HG02943 (cell line): Measurements from ENCODE around the gene BNIP5.

ENCODE experiments used
- ATAC-seq: cut with Tn5 transposase; IDR thresholded peaks from one replicate; pipeline ENCODE4 v1.9.1; 2021; ENCODE audit warnings: mild to moderate bottlenecking, low read depth, moderate library complexity; ENCODE audit not compliant: unreplicated experiment

The BNIP5 gene

DNA sequence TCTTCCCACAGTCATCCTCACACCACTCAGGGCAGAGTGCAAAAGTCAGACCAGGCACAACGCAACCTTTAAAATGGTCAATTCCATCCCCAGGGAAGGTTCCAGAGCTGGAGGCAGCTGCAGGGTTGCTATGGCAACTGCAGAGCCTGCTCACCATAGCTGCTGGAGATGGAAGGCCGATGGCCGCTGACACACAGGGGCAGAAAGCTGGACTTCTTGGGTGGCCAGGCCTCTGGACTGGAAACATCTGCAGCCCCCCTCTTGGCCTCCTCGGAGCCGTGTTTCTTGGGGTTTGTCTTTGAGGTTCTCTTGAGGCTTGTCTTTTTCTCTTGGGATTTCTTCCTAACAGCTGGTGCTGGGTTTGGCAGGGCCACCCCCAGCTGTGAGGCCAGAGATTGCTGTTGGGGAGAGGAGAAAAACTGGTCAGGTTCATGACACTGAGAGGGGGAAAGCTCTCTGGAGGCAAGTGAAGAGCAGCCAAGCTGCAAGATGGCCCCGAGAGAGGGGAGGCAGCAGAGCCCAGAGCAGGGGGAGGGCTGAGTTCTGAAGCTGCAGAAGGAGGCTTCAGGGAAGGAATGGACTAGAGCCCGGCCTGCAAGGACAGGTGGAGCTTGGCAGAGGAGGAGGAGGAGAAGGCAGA is 10.2 kb downstream of the BNIP5 start:
- no peak for ATAC-seq

DNA sequence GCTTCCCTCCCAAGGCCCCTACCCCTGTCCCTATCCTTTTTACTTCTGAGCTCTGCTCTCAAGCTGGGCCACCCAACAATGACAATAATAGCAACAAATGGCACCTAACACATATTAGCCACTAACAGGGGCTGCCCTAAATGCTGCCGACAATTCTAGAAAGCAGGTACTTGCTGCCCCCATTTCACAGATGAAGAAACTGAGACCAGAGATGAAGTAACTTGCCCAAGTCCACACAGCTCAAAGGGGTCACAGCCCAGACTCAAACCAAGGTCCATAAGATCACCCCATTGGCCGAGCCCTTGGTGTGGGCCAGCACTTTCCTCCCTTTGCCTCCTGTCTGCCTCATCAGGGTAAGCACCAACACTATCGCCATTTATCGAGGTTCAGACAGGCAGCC is 12.0 kb downstream of the BNIP5 start:
- no peak for ATAC-seq

GRCh38 chr6:36324191-36324590 is 12.5 kb downstream of the BNIP5 start:
- no peak for ATAC-seq

DNA sequence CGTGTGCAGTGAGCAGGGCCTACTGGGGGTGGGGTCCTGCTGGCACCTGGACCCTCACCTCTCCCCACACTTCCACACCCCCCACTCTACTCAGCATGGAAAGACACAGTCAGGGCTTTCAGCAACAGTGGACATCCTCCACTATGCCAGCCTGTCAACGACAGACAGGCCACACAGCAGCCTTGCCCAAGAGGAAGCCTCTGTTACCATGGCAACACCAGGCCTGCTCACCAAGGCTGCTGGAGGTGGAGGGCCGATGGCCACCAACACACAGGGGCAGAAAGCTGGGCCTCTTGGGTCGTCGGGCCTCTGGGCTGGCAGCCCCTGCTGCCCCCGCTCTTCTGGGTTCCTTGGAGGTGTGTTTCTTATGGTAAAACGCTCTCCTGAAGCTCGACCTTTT is 13.6 kb downstream of the BNIP5 start:
- no peak for ATAC-seq

DNA sequence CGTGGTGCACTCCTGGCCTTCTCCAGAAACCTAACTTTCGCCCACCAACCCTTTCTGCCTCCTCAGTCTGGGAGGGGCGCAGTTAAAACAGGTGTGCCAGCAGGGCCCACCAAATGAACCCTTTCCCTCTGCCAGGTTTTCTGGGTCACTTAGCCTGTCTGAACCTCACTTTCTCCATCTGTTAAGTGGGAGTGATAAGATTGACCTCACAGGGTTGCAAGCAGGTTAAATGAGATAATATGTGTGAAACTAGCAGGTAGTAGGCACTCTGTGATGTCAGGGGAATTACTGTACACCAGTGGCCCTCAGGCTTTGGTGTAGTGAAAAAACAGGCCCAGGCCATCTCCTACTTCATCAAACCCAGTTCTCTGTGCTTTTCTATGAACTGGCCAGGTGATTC is 14.1 kb downstream of the BNIP5 start:
- no peak for ATAC-seq

GRCh38 chr6:36320475-36320874 is 16.2 kb downstream of the BNIP5 start:
- no peak for ATAC-seq

DNA sequence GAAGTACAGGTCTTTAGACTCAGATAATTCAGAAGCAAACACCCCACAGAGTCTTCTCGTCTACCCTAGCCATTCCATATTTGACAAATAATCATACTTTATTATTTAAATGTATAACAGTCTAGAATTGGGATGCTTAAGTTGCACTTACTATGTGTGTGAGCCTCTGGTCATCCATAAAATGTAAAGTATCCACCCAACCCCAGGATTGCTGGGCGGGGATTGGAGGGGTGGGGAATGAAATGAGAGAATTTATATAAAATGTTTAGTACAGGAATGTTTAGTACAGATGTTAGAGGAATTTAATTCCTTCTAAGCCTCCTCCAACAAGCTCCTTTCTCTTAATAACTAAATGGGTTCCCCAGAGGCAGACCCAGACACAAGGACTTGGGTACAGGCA is 16.9 kb downstream of the BNIP5 start:
- ATAC-seq, result no peak

DNA sequence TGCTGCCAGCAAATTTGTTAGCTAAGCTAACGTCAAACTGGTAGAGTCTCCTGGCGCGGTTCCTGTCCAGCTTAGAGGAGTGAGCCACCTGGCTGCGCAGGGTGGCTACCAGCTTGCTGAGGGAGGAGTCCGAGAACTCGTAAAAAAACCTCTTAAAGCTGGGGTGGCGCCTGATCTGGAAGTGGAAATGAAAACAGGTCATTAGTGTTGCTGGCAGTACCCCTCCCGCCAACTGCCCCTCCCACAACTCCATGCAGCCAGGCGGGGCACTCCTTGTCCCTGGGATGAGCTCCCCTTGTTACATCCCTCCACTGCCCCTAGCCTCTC is 17.3 kb downstream of the BNIP5 start:
- ATAC-seq, result no peak

DNA sequence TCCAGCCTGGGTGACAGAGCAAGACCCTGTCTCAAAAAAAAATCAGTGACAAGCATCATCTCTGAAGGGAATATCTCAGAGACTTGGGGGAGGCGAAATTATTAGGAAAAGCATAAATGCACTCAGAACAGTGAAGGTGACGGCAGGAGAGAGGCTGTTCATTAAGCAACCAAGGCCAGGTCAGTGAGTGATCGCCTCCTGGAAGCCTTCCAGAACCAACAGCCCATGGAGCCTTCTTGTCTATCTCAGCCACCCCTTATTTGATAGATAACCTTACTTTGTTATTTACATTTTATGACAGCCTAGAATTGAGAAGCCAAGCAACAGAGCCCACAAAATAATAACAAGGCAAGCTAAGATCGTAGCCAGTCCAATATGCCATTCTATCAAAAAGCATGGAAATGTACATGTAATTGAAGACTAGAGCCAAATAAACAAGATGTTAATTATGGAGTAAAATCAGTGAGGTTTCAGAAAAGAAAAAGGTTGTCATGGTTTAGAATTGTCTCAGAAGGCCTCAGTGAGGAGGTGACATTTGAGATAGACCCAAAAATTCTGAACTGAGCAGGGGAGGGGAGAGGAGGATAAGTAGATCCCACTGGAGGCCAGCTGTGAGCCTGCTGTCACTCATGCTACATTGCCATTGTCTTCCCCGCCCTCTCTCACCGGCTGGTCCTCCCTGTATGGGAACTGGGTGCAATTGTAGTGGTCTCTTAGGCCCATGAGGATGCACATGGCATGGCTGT is 17.8 kb downstream of the BNIP5 start:
- ATAC-seq, result no peak

- ATAC-seq, result no peak
Measured at GRCh38 chr6:36317623-36318022, 19.1 kb downstream of the BNIP5 start.

GRCh38 chr6:36315921-36316320 is 20.8 kb downstream of the BNIP5 start:
- ATAC-seq, result no peak

GRCh38 chr6:36314221-36315014 is 22.3 kb downstream of the BNIP5 start:
- ATAC-seq, result no peak

DNA sequence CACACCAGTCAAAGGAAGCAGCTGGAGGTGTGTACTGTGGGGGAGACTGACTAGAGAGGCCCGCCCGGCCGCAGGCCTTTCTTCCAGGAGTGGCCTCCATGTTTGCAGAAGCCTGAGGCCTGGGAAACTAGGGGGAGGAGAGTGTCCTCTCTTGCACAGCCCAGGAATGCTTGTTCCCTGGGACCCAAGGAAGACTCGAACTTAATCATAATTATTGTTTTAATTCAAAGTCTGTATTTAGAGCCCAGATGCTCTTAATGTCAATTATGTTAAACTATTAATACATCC is 23.1 kb downstream of the BNIP5 start:
- no peak for ATAC-seq

- ATAC-seq, result no peak
Measured at GRCh38 chr6:36312854-36313648, 23.6 kb downstream of the BNIP5 start.

DNA sequence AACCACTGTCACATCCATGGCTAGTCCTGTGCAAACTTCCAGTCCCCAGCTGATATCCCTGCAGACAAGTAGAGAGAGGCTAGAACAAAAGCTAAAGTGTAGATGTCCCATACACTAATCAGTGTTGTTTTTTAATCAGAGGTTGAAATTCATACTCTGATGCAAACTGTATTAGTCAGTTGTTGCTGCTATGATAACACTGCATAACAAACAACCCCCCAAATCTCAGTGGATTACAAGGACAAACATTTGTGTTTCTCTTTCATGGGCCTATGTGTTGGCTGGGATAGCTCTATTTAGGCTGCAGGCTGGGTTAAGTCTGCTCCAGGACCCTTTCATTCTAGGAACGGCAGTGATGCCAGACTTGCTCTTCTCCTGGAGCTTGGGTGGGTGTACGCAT is 26.8 kb downstream of the BNIP5 start:
- no peak for ATAC-seq

GRCh38 chr6:36309203-36309602 is 27.5 kb downstream of the BNIP5 start:
- no peak for ATAC-seq

DNA sequence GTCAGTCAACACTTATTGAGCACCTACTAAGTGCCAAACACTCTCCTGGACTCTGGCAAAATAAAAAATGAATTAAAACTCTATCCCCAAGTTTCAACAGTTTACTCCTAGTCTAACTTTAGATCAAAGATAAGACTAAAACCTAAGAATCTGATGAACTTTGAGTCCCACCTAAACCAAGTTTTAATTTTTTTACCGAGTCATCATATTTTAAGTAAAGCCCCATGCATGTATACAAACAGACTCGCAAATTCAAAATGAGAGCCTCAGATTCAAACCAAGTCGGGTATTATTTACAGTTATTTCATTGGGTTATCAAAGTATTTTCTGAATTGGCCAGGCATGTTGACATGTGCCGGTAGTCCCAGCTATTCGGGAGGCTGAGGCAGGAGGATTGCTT is 28.2 kb downstream of the BNIP5 start:
- ATAC-seq, result no peak

DNA sequence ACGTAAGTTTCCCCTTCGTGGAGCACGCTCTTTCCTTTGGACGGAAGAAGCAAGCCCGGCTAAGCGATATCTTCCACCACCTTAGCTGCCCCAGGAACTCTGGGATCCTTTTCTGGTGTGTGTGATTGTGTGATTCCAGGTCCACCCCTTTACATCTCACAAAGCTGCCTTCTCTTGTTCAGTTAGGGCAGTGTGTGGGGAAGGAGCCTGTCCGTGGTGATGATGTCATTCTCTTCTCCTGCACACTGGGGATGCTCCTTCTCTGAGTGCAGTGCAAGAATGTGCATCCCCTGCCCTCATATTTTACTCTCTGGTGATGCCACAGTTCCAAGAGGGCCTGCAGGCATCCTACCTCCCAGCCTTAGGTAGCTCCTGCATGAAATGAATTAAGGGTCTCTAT is 30.3 kb downstream of the BNIP5 start:
- ATAC-seq, result no peak

DNA sequence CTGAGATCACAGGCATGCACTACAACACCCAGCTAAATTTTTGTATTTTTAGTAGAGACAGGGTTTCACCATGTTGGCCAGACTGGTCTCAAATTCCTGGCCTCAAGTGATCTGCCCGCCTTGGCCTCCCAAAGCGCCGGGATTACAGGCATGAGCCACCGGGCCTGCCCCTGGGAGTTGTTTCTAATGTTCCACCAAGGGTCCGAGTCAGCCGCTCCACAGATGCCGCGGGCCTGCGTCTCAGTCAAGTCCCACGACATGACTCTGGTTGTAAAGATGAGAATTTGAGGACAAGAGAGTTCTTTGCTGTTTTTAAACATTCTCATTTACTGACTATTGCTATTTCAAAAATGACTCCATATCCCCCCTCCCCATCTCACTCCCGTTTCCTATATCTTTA is 30.8 kb downstream of the BNIP5 start:
- no peak for ATAC-seq

DNA sequence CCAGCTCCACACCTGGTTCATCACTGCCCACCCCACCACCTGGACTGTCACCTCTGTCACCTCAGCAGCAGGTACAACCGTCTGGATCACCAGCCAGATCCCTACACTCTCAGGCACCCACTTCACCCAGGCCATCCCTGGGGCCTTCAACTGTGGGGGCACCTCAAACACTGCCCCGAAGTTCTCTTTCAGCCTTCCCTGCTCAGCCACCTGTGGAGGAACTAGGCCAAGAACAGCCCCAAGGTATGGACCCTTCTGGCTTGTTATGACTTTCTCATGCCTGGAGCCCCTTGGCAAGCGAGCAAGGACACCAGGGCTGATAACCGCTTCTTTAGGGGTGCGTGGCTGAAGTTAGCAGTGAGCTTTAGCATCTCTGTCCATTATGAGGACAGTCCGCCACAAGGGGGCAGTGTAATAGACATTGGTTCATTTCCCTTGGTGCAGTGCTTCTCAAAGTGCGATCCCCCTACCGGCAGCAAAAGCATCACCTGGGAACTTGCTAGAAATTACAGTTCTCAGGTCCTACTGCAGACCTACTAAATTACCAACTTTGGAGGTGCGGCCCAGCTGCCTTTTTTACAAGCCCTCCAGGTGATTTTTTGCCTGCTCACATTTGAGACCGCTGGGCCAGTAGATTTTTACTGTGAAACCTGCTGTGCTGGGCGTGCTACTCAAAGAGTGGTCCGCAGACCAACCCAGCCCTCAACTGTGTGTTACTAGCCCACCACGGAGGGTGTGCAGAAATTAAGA is 34.3 kb downstream of the BNIP5 start:
- ATAC-seq, result no peak

DNA sequence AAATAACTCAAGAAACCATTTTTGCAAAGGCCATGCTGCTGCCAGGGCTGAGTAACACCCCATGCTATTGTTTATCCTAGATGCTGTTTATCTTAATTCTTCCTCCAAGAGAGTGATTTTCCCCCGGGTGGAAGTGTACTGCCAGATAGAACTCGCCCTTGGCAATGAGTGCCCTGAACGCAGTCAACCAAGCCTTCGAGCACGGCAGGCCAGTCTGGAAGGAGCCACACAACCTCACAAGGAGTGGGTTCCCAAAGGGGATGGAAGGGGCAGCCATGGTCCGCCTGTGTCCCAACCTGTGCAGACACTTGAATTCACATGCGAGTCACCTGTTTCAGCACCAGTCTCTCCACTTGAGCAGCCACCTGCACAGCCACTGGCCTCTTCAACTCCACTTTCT is 34.9 kb downstream of the BNIP5 start:
- no peak for ATAC-seq
